ENCODE results near the gene PPP1R7. TPM values are rescaled to one million over a fixed set of nuclear protein-coding genes. Genes with fewer than 3 reads are reported as not detected.
"Not testable (repeated sequence)": the region's sequence is repeated elsewhere in the genome, so short reads cannot be mapped to it uniquely, and the experiment has no call there.

PPP1R7 gene
- total RNA-seq, 3 donors from 2014 or later (not counting 1 experiment from before 2014, with no cell fraction given) = 57.8 to 66.3 (median 60.4) TPM

DNA sequence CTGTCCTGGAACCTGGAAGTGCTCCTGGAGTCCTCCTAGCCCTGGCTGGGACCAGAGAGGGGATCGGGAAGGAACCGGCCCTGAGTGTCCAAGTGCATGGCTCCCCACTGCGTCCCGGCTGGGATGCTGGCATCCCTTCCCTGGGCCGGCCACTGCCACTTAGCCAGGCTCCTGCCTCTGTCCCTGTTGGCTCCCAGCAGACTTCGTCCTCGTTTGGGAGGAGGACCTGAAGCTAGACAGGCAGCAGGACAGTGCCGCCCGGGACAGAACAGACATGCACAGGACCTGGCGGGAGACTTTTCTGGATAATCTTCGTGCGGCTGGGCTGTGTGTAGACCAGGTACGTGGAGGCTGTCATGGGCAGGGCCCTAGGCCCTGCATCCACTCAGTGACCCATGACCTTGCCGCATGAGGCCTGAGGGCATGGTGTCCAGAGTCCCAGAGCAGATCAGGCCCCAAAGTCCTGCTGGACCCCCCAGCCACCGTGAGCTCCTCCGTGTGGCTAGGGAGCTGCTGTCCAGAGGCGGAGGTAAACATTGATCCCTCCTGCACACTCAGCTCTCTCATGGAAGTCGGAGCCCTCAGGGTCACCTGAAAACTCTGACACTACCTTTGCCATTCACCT lies 45.4 kb downstream of the PPP1R7 start:
- intact Hi-C loops (cut with micrococcal nuclease) = no loop called here
- TF ChIP-seq, protein P1, sequence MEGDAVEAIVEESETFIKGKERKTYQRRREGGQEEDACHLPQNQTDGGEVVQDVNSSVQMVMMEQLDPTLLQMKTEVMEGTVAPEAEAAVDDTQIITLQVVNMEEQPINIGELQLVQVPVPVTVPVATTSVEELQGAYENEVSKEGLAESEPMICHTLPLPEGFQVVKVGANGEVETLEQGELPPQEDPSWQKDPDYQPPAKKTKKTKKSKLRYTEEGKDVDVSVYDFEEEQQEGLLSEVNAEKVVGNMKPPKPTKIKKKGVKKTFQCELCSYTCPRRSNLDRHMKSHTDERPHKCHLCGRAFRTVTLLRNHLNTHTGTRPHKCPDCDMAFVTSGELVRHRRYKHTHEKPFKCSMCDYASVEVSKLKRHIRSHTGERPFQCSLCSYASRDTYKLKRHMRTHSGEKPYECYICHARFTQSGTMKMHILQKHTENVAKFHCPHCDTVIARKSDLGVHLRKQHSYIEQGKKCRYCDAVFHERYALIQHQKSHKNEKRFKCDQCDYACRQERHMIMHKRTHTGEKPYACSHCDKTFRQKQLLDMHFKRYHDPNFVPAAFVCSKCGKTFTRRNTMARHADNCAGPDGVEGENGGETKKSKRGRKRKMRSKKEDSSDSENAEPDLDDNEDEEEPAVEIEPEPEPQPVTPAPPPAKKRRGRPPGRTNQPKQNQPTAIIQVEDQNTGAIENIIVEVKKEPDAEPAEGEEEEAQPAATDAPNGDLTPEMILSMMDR (IDR thresholded peaks at IDR 0.05) = no peak
- H3K9me3 Mint-ChIP-seq = no peaks in the 10 kb centered on the region
- no peaks in the 10 kb centered on the region for H3K27me3 Mint-ChIP-seq (ENCODE audit: low read depth in 2 of 2)
- no peak overlapping the region for H3K27ac Mint-ChIP-seq
- no peaks in the 10 kb centered on the region for H3K36me3 ChIP-seq (ENCODE audit: control insufficient read depth, insufficient read depth, low read length)
- DNase-seq (no peak), ATAC-seq (no peak)
- H3K4me3 ChIP-seq (ENCODE audit: low read length) = no peak overlapping the region
- H3K4me3 Mint-ChIP-seq = no peak overlapping the region
- no peaks in the 10 kb centered on the region for H3K4me1 Mint-ChIP-seq
- 91% methylated on average over 18 of the region's 18 CpGs for WGBS (ENCODE audit: insufficient coverage)
- H3K4me1 ChIP-seq (ENCODE audit: control insufficient read depth, insufficient read depth, low read length) = no peaks in the 10 kb centered on the region
- H3K36me3 Mint-ChIP-seq = no peaks in the 10 kb centered on the region
- H3K9me3 ChIP-seq (ENCODE audit: control insufficient read depth, insufficient read depth, low read length) = no peaks in the 10 kb centered on the region
- H3K27ac ChIP-seq (ENCODE audit: low read length) = no peak overlapping the region
- H3K27me3 ChIP-seq (ENCODE audit: control insufficient read depth, insufficient read depth, low read length) = no peaks in the 10 kb centered on the region

- ATAC-seq; H3K9me3 Mint-ChIP-seq; H3K27ac ChIP-seq (ENCODE audit: low read length); H3K27ac Mint-ChIP-seq; H3K27me3 Mint-ChIP-seq (ENCODE audit: low read depth in 2 of 2); H3K36me3 Mint-ChIP-seq; H3K27me3 ChIP-seq (ENCODE audit: control insufficient read depth, insufficient read depth, low read length); DNase-seq; H3K4me1 ChIP-seq (ENCODE audit: control insufficient read depth, insufficient read depth, low read length); H3K4me3 ChIP-seq (ENCODE audit: low read length); H3K4me3 Mint-ChIP-seq; H3K4me1 Mint-ChIP-seq; H3K36me3 ChIP-seq (ENCODE audit: control insufficient read depth, insufficient read depth, low read length); intact Hi-C loops (cut with micrococcal nuclease); H3K9me3 ChIP-seq (ENCODE audit: control insufficient read depth, insufficient read depth, low read length): not testable (repeated sequence)
- 95% methylated on average over 14 of the region's 14 CpGs for WGBS (ENCODE audit: insufficient coverage)
These were observed 47.0 kb downstream of the PPP1R7 start for GRCh38 chr2:241197246-241197645.

- Mint-ChIP-seq H3K9me3 (no peaks in the 10 kb centered on the region), H3K27ac (no peak overlapping the region), H3K4me3 (no peak overlapping the region), H3K27me3 (ENCODE audit: low read depth in 2 of 2) (no peaks in the 10 kb centered on the region), H3K4me1 (no peaks in the 10 kb centered on the region), H3K36me3 (no peaks in the 10 kb centered on the region)
- Histone ChIP-seq H3K36me3 (ENCODE audit: control insufficient read depth, insufficient read depth, low read length) (no peaks in the 10 kb centered on the region), H3K27me3 (ENCODE audit: control insufficient read depth, insufficient read depth, low read length) (no peaks in the 10 kb centered on the region), H3K4me3 (ENCODE audit: low read length) (no peak overlapping the region), H3K4me1 (ENCODE audit: control insufficient read depth, insufficient read depth, low read length) (no peaks in the 10 kb centered on the region), H3K9me3 (ENCODE audit: control insufficient read depth, insufficient read depth, low read length) (no peaks in the 10 kb centered on the region), H3K27ac (ENCODE audit: low read length) (no peak overlapping the region)
- TF ChIP-seq, protein P1 (IDR thresholded peaks at IDR 0.05) = no peak
- DNase-seq (no peak), ATAC-seq (no peak)
- intact Hi-C loops (cut with micrococcal nuclease) = no loop called here
- 82% methylated on average over 6 of the region's 6 CpGs for WGBS (ENCODE audit: insufficient coverage)
These were observed 47.7 kb downstream of the PPP1R7 start for GRCh38 chr2:241197947-241198346.

- 87% methylated on average over 27 of the region's 27 CpGs for WGBS (ENCODE audit: insufficient coverage)
- Histone ChIP-seq H3K27me3 (ENCODE audit: control insufficient read depth, insufficient read depth, low read length) (no peaks in the 10 kb centered on the region), H3K4me1 (ENCODE audit: control insufficient read depth, insufficient read depth, low read length) (no peaks in the 10 kb centered on the region), H3K36me3 (ENCODE audit: control insufficient read depth, insufficient read depth, low read length) (no peaks in the 10 kb centered on the region), H3K27ac (ENCODE audit: low read length) (no peak overlapping the region), H3K4me3 (ENCODE audit: low read length) (no peak overlapping the region), H3K9me3 (ENCODE audit: control insufficient read depth, insufficient read depth, low read length) (no peaks in the 10 kb centered on the region)
- TF ChIP-seq, protein P1 (IDR thresholded peaks at IDR 0.05) = no peak
- DNase-seq (no peak), ATAC-seq (no peak)
- Mint-ChIP-seq H3K4me3 (no peak overlapping the region), H3K4me1 (no peaks in the 10 kb centered on the region), H3K27ac (no peak overlapping the region), H3K27me3 (ENCODE audit: low read depth in 2 of 2) (no peaks in the 10 kb centered on the region), H3K9me3 (no peaks in the 10 kb centered on the region), H3K36me3 (no peaks in the 10 kb centered on the region)
- intact Hi-C loops (cut with micrococcal nuclease) = no loop called here
These were observed 48.4 kb downstream of the PPP1R7 start for GRCh38 chr2:241198381-241199279.
